ENCODE measurements around the gene PDZD2.

DNA sequence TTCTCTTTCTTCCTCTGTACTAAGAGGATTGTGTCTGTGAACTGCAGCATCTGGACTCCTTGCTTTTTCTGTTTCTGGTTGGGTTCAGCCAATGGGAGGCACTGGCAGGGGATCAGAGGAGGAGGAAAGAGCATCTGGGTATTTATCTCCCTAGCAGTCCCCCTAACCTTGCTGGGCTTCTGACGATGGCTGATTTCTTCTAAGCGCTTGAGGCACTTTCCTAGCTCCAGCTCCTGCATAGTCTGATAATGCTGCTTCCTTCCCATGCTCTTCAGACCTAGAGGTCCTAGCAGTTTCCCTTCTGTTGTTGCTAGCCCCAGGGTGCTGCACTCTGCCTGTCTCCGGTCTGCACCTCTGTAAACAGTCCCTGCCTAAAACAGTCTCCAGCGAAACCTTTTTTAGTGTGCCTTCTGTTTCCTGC is 225.1 kb downstream of the PDZD2 start:
- no peak for TF ChIP-seq CTCF (IDR thresholded peaks at IDR 0.05; ENCODE audit: low read depth, low read length)
- no peak for TF ChIP-seq EZH2phosphoT487 (IDR thresholded peaks at IDR 0.05; ENCODE audit: low read depth)

Measured in OCI-LY3 (cell line).